Activated CD4-positive, alpha-beta T cell treated with anti-CD3 and anti-CD28 coated beads, Interleukin-2, amount 10 ng/mL, durations not matched to agents 7 days and 5 days (primary cell): ENCODE results near the gene EVA1C. TPM values are rescaled to one million over a fixed set of nuclear protein-coding genes. Genes with fewer than 3 reads are reported as not detected.
"Not testable (repeated sequence)": the region's sequence is repeated elsewhere in the genome, so short reads cannot be mapped to it uniquely, and the experiment has no call there.

ENCODE experiments used
- CTCF ChIA-PET: fragments of 350-600 bp; sonication (Branson Sonifier 250); formaldehyde crosslinking; loops from one replicate; lab custom pipeline; 2021; ENCODE audit warnings: antibody characterized with exemption; lab: Charles Lee
- POLR2A ChIA-PET: fragments of 350-600 bp; sonication (Branson Sonifier 250); formaldehyde crosslinking; loops from one replicate; lab custom pipeline; 2021; ENCODE audit warnings: antibody characterized with exemption; lab: Charles Lee
- DNase-seq: peaks from one replicate; pipeline ENCODE4 v3.0.0-alpha.2; 2020
- H3K27ac Mint-ChIP-seq: one replicate; pipeline ENCODE4 v1.8.0; 2021; ENCODE audit warnings: mild to moderate bottlenecking, moderate library complexity, mixed read lengths
- H3K27me3 Mint-ChIP-seq: one replicate; pipeline ENCODE4 v1.8.0; 2021; ENCODE audit warnings: mixed read lengths
- H3K36me3 Mint-ChIP-seq: one replicate; pipeline ENCODE4 v1.8.0; 2021; ENCODE audit warnings: low read depth, mixed read lengths
- H3K4me1 Mint-ChIP-seq: one replicate; pipeline ENCODE4 v1.8.0; 2021; ENCODE audit warnings: mixed read lengths
- H3K4me3 Mint-ChIP-seq: one replicate; pipeline ENCODE4 v1.8.0; 2021; ENCODE audit warnings: mild to moderate bottlenecking, moderate library complexity, mixed read lengths
- H3K9me3 Mint-ChIP-seq: one replicate; pipeline ENCODE4 v1.8.0; 2021; ENCODE audit warnings: mixed read lengths
- total RNA-seq, 2 experiments: library from RNA; stranded (reverse); gene quantifications; one replicate each; pipeline ENCODE4 v1.2.3, GENCODE V29; 2021

Gene EVA1C
- total RNA-seq, 2 experiments from 2014 or later = 4.8 to 5.4 TPM

DNA sequence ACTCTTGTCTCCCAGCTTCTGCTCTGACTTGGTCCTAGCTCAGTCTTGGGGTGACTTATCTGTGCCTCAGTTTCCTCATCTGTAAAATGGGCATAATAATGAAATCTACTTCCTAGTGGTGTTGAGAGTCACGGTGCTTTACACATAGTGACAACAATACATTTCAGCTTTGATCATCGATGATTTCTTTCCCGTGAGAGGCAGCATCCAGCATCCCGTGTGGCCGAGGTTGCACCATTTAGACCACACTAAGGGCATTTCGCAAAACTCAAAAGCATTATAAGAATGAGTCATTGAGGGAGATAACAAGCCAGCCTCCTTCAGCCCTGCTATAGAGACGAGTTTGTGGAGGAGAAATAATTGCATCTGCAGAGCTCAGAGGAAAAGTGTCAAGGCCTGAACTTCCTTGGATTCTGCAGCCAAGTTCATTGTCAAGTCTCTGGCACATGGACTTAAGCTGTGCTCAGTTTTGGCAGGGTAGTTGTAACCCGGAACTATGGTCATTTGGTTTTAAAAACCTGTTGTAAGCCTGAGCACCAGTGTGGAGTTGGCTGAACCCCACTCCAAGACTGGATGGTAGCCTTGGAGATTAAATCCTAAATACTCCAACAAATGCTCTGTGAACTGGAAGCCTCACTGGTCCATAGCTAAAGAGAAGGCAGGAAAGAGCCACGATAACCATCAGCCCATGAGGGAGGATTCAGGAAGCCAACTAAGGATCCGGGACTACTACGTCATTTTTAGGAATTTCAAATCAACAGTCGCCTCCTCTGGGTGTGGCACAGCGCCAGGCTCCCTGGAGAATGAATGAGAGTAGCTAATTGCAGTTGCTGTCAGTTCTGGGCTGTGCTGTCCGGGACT is 108.6 kb downstream of the EVA1C start:
- H3K27ac Mint-ChIP-seq = no peak overlapping the region

DNA sequence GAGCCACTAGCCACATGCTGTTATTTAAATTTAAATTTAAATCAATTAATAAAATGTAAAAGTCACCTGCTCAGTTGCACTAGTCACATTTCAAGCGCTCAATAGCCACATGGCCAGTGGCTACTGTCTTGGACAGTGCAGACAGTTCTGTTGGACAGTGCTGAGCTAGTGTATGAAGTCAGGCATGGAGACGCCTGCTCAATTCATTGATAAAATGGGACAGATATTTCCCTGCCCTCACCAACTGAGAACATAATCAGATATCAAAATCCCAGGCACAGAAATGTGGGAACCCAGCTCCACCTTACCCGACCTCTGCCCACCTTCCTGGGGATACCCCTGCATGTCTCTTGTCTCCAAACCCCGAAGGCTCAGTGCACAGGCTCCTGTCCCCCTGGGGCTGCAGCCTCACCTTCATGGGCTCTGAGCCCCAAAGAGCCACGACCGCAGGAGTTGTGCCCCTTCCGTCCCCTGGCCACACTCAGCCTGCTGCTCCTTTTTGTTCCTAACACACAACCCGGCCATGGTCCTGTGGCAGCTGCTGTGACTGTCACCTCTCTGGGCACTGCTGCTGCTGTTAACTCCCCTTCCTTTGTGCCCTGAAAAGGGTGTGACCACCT is 109.3 kb downstream of the EVA1C start:
- Mint-ChIP-seq H3K36me3 (no peaks in the 10 kb centered on the region), H3K4me1 (no peaks in the 10 kb centered on the region), H3K27ac (no peak overlapping the region), H3K27me3 (no peaks in the 10 kb centered on the region), H3K9me3 (peaks cover 4% of the 10 kb centered on the region), H3K4me3 (no peak overlapping the region)
- CTCF ChIA-PET = interaction anchor here (1.7 kb wide), 1 partner anchor 13 kb away, joined by 8 read pairs; no protein-coding TSS in a partner anchor
- POLR2A ChIA-PET = no interaction called here
- no peak for DNase-seq

More for the DNA sequence above, 108.6 kb downstream of the EVA1C start:
- Mint-ChIP-seq H3K36me3 (no peaks in the 10 kb centered on the region), H3K4me1 (no peaks in the 10 kb centered on the region), H3K9me3 (peaks cover 4% of the 10 kb centered on the region), H3K27me3 (no peaks in the 10 kb centered on the region), H3K4me3 (no peak overlapping the region)
- no peak for DNase-seq
- CTCF ChIA-PET = no interaction called here
- POLR2A ChIA-PET = no interaction called here

- Mint-ChIP-seq H3K36me3 (no peaks in the 10 kb centered on the region), H3K9me3 (peaks cover 4% of the 10 kb centered on the region), H3K27me3 (no peaks in the 10 kb centered on the region), H3K27ac (no peak overlapping the region), H3K4me1 (no peaks in the 10 kb centered on the region), H3K4me3 (no peak overlapping the region)
- ChIA-PET POLR2A (no interaction called here), CTCF (interaction anchor here (0.6 to 1.7 kb wide), 3 partner anchors 14 to 24 kb away, joined by 3 to 8 read pairs (median 3); no protein-coding TSS in a partner anchor)
- no peak for DNase-seq
Observed at GRCh38 chr21:32523463-32523862, 111.0 kb downstream of the EVA1C start.

GRCh38 chr21:32523988-32524719 is 111.6 kb downstream of the EVA1C start:
- H3K9me3 Mint-ChIP-seq = peaks cover under 1% of the 10 kb centered on the region
- POLR2A ChIA-PET = no interaction called here
- H3K27me3 Mint-ChIP-seq = no peaks in the 10 kb centered on the region
- CTCF ChIA-PET = interaction anchor here (1.0 to 1.8 kb wide), 2 partner anchors 10 to 13 kb away, joined by 3 to 4 read pairs; no protein-coding TSS in a partner anchor
- H3K27ac Mint-ChIP-seq = no peak overlapping the region
- no peak overlapping the region for H3K4me3 Mint-ChIP-seq
- no peak for DNase-seq
- no peaks in the 10 kb centered on the region for H3K4me1 Mint-ChIP-seq
- no peaks in the 10 kb centered on the region for H3K36me3 Mint-ChIP-seq

- no peak for DNase-seq
- Mint-ChIP-seq H3K27ac (no peak overlapping the region), H3K4me3 (no peak overlapping the region), H3K27me3 (no peaks in the 10 kb centered on the region), H3K4me1 (no peaks in the 10 kb centered on the region), H3K9me3 (no peaks in the 10 kb centered on the region), H3K36me3 (no peaks in the 10 kb centered on the region)
- POLR2A ChIA-PET = no interaction called here
- CTCF ChIA-PET = interaction anchor here (0.6 to 1.8 kb wide), 2 partner anchors 11 to 15 kb away, joined by 3 to 4 read pairs; no protein-coding TSS in a partner anchor
Observed at GRCh38 chr21:32525282-32525681, 112.8 kb downstream of the EVA1C start.

DNA sequence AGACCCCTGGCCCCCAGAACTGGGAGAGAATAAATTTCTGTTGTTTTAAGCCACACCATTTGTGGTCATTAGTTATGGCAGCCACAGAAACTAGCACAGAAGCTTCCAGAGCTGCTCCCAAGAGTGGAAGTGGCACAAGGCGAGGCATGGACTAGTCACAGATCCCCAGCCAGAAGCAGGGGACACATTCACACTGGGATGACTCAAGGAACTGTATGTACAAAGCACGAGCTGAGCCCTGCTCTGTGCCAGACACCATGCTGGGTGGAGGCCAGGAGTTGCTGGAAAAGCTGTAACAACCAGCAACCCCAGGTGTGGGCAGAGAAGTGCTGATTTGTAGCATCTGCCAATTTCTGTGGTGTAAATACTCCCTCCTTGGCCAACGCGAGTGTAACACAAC is 117.2 kb downstream of the EVA1C start:
- no peak overlapping the region for H3K4me3 Mint-ChIP-seq
- DNase-seq = no peak
- H3K27me3 Mint-ChIP-seq = no peaks in the 10 kb centered on the region
- no peak overlapping the region for H3K27ac Mint-ChIP-seq
- H3K4me1 Mint-ChIP-seq = no peaks in the 10 kb centered on the region
- POLR2A ChIA-PET = no interaction called here
- no peaks in the 10 kb centered on the region for H3K9me3 Mint-ChIP-seq
- H3K36me3 Mint-ChIP-seq = no peaks in the 10 kb centered on the region
- CTCF ChIA-PET = no interaction called here

DNA sequence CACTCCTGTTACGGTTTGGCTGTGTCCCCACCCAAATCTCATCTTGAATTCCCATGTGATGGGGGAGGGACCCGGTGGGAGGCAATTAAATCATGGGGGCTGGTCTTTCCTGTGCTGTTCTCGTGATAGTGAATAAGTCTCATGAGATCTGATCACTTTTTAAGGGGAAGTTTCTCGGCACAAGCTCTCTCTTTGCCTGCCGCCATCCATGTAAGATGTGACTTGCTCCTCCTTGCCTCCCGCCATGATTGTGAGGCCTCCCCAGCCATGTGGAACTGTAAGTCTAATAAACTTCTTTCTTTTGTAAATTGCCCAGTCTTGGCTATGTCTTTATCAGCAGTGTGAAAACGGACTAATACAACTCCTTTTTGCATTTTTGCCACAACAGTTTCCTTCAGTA is 118.3 kb downstream of the EVA1C start:
- H3K27ac Mint-ChIP-seq, H3K36me3 Mint-ChIP-seq, H3K9me3 Mint-ChIP-seq, H3K4me3 Mint-ChIP-seq, POLR2A ChIA-PET, CTCF ChIA-PET, H3K4me1 Mint-ChIP-seq, DNase-seq, H3K27me3 Mint-ChIP-seq: not testable (repeated sequence)

GRCh38 chr21:32531561-32531960 is 119.1 kb downstream of the EVA1C start:
- H3K36me3 Mint-ChIP-seq, H3K9me3 Mint-ChIP-seq, DNase-seq, H3K4me3 Mint-ChIP-seq, H3K27me3 Mint-ChIP-seq, H3K27ac Mint-ChIP-seq, H3K4me1 Mint-ChIP-seq, CTCF ChIA-PET, POLR2A ChIA-PET: not testable (repeated sequence)

- H3K27me3 Mint-ChIP-seq = no peaks in the 10 kb centered on the region
- POLR2A ChIA-PET = no interaction called here
- peaks cover 11% of the 10 kb centered on the region for H3K4me1 Mint-ChIP-seq
- CTCF ChIA-PET = no interaction called here
- H3K36me3 Mint-ChIP-seq = no peaks in the 10 kb centered on the region
- H3K27ac Mint-ChIP-seq = no peak overlapping the region
- no peaks in the 10 kb centered on the region for H3K9me3 Mint-ChIP-seq
- no peak overlapping the region for H3K4me3 Mint-ChIP-seq
- no peak for DNase-seq
Observed at GRCh38 chr21:32532636-32533035, 120.1 kb downstream of the EVA1C start.

GRCh38 chr21:32533053-32533452 is 120.5 kb downstream of the EVA1C start:
- Mint-ChIP-seq H3K27me3 (no peaks in the 10 kb centered on the region), H3K4me3 (no peak overlapping the region), H3K4me1 (peaks cover 11% of the 10 kb centered on the region), H3K36me3 (no peaks in the 10 kb centered on the region), H3K27ac (no peak overlapping the region), H3K9me3 (no peaks in the 10 kb centered on the region)
- DNase-seq = no peak
- ChIA-PET CTCF (no interaction called here), POLR2A (no interaction called here)

DNA sequence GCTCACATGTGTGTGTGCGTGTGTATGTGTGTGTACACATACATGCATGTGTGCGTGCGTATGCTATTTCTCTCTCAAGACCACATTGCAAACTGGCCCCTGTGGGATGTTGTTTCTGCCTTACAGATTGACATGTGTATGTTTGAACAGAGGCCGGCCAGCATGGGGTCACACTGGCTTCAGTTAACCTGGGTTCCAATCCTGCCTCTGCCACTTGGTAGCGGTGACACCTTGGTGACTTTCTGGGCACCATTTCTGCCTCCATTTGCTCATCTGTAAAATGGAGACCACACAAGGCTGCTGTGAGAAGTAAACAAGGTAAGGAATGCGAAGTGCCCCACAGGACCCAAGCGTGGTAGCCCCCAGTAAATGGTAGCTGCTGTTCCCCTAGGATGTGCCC is 121.1 kb downstream of the EVA1C start:
- no peak overlapping the region for H3K27ac Mint-ChIP-seq
- H3K27me3 Mint-ChIP-seq = no peaks in the 10 kb centered on the region
- ChIA-PET CTCF (no interaction called here), POLR2A (no interaction called here)
- H3K36me3 Mint-ChIP-seq = no peaks in the 10 kb centered on the region
- DNase-seq = no peak
- peaks cover 14% of the 10 kb centered on the region for H3K4me1 Mint-ChIP-seq
- H3K4me3 Mint-ChIP-seq = no peak overlapping the region
- no peaks in the 10 kb centered on the region for H3K9me3 Mint-ChIP-seq

DNA sequence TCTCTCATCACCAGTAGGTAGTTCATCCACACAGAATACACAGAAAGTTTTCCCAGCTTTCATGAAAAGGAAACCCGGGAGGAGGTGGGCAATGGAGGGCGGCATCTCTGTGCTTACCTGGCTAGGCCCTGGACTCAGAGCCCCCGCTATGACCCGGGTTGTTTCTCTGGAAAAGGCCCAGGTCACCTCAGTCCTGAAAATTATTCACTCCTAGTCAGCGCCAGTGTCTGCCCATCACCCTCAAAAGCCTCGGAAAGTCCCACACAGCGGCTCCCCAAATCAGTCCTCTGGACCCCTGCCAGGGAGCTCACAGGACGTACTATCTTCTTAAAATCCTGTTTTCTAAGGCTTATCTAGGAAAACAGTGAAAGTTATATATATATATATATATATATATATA is 121.6 kb downstream of the EVA1C start:
- Mint-ChIP-seq H3K4me3 (no peak overlapping the region), H3K9me3 (no peaks in the 10 kb centered on the region), H3K27me3 (no peaks in the 10 kb centered on the region), H3K4me1 (peaks cover 19% of the 10 kb centered on the region), H3K36me3 (no peaks in the 10 kb centered on the region), H3K27ac (no peak overlapping the region)
- ChIA-PET POLR2A (no interaction called here), CTCF (no interaction called here)
- no peak for DNase-seq

- no peak for DNase-seq
- Mint-ChIP-seq H3K36me3 (no peaks in the 10 kb centered on the region), H3K27me3 (no peaks in the 10 kb centered on the region), H3K27ac (no peak overlapping the region), H3K4me3 (no peak overlapping the region), H3K9me3 (no peaks in the 10 kb centered on the region), H3K4me1 (peaks cover 19% of the 10 kb centered on the region)
- CTCF ChIA-PET = no interaction called here
- POLR2A ChIA-PET = no interaction called here
Observed at GRCh38 chr21:32535612-32536011, 123.1 kb downstream of the EVA1C start.
